ENCODE data around the gene SLC2A9. TPM values are rescaled to one million over a fixed set of nuclear protein-coding genes. Genes with fewer than 3 reads are reported as not detected.

SLC2A9 gene
- total and polyA plus RNA-seq, 2 donors (not counting 3 experiments of a cell fraction or from before 2014, with no cell fraction given) = 1.6 to 1.8 TPM

- H3K79me2 ChIP-seq (ENCODE audit: control insufficient read depth, insufficient read depth, low read length) = no peaks in the 10 kb centered on the region
- ChIA-PET POLR2A (no interaction called here), CTCF (no interaction called here)
- FAIRE-seq (no peak), DNase-seq (ENCODE audit: low read depth, low spot score) (no peak)
- H2AFZ ChIP-seq (ENCODE audit: low read depth, low read length) = no peak overlapping the region
- no peak overlapping the region for H3K9ac ChIP-seq (replicated peaks; ENCODE audit: extremely low read depth, insufficient read depth, low read length)
- H3K4me2 ChIP-seq (ENCODE audit: insufficient read depth, low read length) = no peak overlapping the region
- H3K9me1 ChIP-seq (replicated peaks; ENCODE audit: control insufficient read depth, extremely low read depth, insufficient read depth, low read length) = no peaks in the 10 kb centered on the region
- no peaks in the 10 kb centered on the region for H3K36me3 ChIP-seq (ENCODE audit: control insufficient read depth in 2 of 2, extremely low read depth in 1 of 2, insufficient read depth in 2 of 2, low read length in 2 of 2)
- H3K4me3 ChIP-seq (replicated peaks in 1 of 3; ENCODE audit: insufficient read depth in 1 of 3, low read depth in 1 of 3, low read length in 3 of 3) = no peak overlapping the region
- no peaks in the 10 kb centered on the region for H4K20me1 ChIP-seq (replicated peaks; ENCODE audit: control insufficient read depth, extremely low read depth, insufficient read depth, low read length)
- H3K27ac ChIP-seq (ENCODE audit: insufficient read depth, low read depth, low read length) = no peak overlapping the region
- H3K4me1 ChIP-seq (ENCODE audit: control insufficient read depth, extremely low read depth, insufficient read depth, low read length) = no peaks in the 10 kb centered on the region
- BruUV-seq (replicated peaks) = no TSS peak
- intact Hi-C loops (cut with micrococcal nuclease) = no loop called here
- TF ChIP-seq POLR2A (IDR thresholded peaks at IDR 0.05; ENCODE audit: low read depth, low read length) (no peak), FOS (IDR thresholded peaks at IDR 0.05; ENCODE audit: borderline replicate concordance, insufficient read depth, low read length) (no peak), MYC (IDR thresholded peaks at IDR 0.05; ENCODE audit: low read depth, low read length) (no peak), MAX (IDR thresholded peaks at IDR 0.05; ENCODE audit: insufficient read depth, insufficient read length) (no peak), JUN (IDR thresholded peaks at IDR 0.05; ENCODE audit: borderline replicate concordance, insufficient read depth, insufficient read length, low read depth) (no peak)
- dilution Hi-C loops (cut with MboI; ENCODE audit: extremely low pct_ligation_motif_present, low sequenced_read_pairs) = no loop called here
- H3K9me3 ChIP-seq (replicated peaks; ENCODE audit: control insufficient read depth, insufficient read depth, low read length) = no peaks in the 10 kb centered on the region
- H3K27me3 ChIP-seq (ENCODE audit: control insufficient read depth in 2 of 2, insufficient read depth in 2 of 2, low read length in 2 of 2) = no peaks in the 10 kb centered on the region
These were observed 104.4 kb downstream of the SLC2A9 start for GRCh38 chr4:9916937-9917336.

GRCh38 chr4:9916346-9916745 is 105.0 kb downstream of the SLC2A9 start:
- no peak overlapping the region for H3K9ac ChIP-seq (replicated peaks; ENCODE audit: extremely low read depth, insufficient read depth, low read length)
- no peaks in the 10 kb centered on the region for H3K9me1 ChIP-seq (replicated peaks; ENCODE audit: control insufficient read depth, extremely low read depth, insufficient read depth, low read length)
- DNase-seq (ENCODE audit: low read depth, low spot score) (no peak), FAIRE-seq (no peak)
- no peak overlapping the region for H3K27ac ChIP-seq (ENCODE audit: insufficient read depth, low read depth, low read length)
- no peaks in the 10 kb centered on the region for H4K20me1 ChIP-seq (replicated peaks; ENCODE audit: control insufficient read depth, extremely low read depth, insufficient read depth, low read length)
- dilution Hi-C loops (cut with MboI; ENCODE audit: extremely low pct_ligation_motif_present, low sequenced_read_pairs) = no loop called here
- H3K79me2 ChIP-seq (ENCODE audit: control insufficient read depth, insufficient read depth, low read length) = no peaks in the 10 kb centered on the region
- no peaks in the 10 kb centered on the region for H3K36me3 ChIP-seq (ENCODE audit: control insufficient read depth in 2 of 2, extremely low read depth in 1 of 2, insufficient read depth in 2 of 2, low read length in 2 of 2)
- CTCF ChIA-PET = no interaction called here
- H3K4me2 ChIP-seq (ENCODE audit: insufficient read depth, low read length) = no peak overlapping the region
- intact Hi-C loops (cut with micrococcal nuclease) = no loop called here
- no peaks in the 10 kb centered on the region for H3K27me3 ChIP-seq (ENCODE audit: control insufficient read depth in 2 of 2, insufficient read depth in 2 of 2, low read length in 2 of 2)
- no peak for TF ChIP-seq POLR2A (IDR thresholded peaks at IDR 0.05; ENCODE audit: low read depth, low read length)
- no peaks in the 10 kb centered on the region for H3K9me3 ChIP-seq (replicated peaks; ENCODE audit: control insufficient read depth, insufficient read depth, low read length)
- no TSS peak for BruUV-seq (replicated peaks)
- H3K4me1 ChIP-seq (ENCODE audit: control insufficient read depth, extremely low read depth, insufficient read depth, low read length) = no peaks in the 10 kb centered on the region
- H3K4me3 ChIP-seq (replicated peaks in 1 of 3; ENCODE audit: insufficient read depth in 1 of 3, low read depth in 1 of 3, low read length in 3 of 3) = no peak overlapping the region
- no peak overlapping the region for H2AFZ ChIP-seq (ENCODE audit: low read depth, low read length)
- POLR2A ChIA-PET = no interaction called here
